ENCODE data around the gene CTSE. TPM values are rescaled to one million over a fixed set of nuclear protein-coding genes. Genes with fewer than 3 reads are reported as not detected.

CTSE gene
- total RNA-seq, 1 donor from 2014 or later: not detected

DNA sequence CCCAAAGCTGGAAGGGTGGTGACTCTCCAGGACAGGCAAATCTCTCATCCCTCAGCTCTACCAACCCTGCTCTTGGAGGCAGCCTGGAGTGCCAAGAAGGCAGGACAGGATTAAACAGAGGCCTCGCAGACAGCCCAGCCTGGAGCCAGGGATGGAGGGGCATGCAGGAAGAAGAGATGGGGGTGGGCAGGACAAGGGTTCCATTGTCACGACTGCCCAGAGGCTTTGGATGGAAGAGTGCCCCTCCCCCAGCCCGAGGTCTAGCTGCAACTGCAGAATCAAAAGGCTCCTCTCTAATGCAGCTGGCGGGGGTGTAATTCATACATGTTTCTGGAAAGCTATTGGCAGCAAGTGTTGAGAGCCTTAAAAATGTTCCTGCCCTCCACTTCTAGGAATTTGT is 29.3 kb downstream of the CTSE start:
- Mint-ChIP-seq H3K4me1 (peaks cover 3% of the 10 kb centered on the region), H3K9me3 (peaks cover 9% of the 10 kb centered on the region), H3K27me3 (peaks cover 6% of the 10 kb centered on the region), H3K4me3 (no peak overlapping the region), H3K27ac (no peak overlapping the region), H3K36me3 (ENCODE audit: low read depth) (no peaks in the 10 kb centered on the region)
- TF ChIP-seq, protein P1, sequence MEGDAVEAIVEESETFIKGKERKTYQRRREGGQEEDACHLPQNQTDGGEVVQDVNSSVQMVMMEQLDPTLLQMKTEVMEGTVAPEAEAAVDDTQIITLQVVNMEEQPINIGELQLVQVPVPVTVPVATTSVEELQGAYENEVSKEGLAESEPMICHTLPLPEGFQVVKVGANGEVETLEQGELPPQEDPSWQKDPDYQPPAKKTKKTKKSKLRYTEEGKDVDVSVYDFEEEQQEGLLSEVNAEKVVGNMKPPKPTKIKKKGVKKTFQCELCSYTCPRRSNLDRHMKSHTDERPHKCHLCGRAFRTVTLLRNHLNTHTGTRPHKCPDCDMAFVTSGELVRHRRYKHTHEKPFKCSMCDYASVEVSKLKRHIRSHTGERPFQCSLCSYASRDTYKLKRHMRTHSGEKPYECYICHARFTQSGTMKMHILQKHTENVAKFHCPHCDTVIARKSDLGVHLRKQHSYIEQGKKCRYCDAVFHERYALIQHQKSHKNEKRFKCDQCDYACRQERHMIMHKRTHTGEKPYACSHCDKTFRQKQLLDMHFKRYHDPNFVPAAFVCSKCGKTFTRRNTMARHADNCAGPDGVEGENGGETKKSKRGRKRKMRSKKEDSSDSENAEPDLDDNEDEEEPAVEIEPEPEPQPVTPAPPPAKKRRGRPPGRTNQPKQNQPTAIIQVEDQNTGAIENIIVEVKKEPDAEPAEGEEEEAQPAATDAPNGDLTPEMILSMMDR (IDR thresholded peaks at IDR 0.05): no peak
- ATAC-seq (ENCODE audit: low read depth) (no peak), DNase-seq (no peak)
- intact Hi-C loops (cut with micrococcal nuclease): no loop called here
- POLR2A ChIA-PET: no interaction called here
- CTCF ChIA-PET: interaction anchor here (1.2 to 1.3 kb wide), 2 partner anchors 10 to 17 kb away, joined by 4 to 5 read pairs; no protein-coding TSS in a partner anchor

DNA sequence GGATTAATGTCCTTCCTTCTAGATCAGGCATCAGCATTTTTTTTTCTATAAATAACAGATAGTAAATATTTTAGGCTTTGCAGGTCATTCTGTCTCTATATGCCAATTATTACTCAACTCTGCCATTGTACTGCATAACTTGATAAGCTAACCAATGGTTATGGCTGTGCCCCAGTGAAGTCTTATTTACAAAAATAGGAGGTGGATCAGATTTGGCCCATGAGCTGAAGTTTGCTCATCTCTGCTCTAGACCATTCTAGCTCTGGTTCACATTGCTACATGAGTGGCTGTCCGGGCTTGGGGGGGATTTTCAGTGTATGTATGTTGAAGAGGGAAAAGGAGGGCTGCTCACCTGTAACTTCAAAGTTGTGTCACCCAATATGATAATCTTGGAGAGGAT is 30.6 kb downstream of the CTSE start:
- CTCF ChIA-PET: interaction anchor here (1.1 to 1.2 kb wide), 2 partner anchors 9 to 16 kb away, joined by 4 to 5 read pairs; no protein-coding TSS in a partner anchor
- POLR2A ChIA-PET: no interaction called here

DNA sequence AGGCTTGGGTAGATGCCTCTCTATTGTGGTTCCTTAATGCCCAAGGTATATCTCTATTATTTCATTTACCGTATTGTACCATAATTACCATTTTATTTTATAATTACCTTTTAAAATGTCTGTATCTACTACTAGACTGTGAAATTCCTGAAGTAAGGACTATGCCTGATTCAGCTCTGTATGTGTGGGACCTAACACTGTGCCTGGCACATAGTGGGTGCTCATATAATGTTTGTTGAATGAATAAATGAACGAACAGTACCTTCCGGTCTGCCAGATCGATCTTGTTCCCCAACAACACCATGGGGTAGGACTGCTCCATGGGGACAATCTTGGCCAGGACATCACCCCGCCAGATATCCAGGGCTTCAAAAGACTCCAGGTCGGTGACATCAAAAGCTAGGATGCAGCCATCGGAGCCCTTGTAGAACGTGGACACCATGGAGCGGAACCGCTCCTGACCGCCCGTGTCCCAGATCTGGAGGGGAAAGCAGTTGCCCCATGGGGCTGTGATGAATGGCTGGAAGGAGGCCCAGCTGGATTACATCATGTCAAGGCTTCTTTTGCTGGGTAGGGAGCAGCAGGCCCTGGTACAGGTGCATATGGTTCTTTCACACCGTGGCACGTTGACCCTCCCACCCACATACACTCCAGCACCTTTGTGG is 31.3 kb downstream of the CTSE start:
- peaks cover 3% of the 10 kb centered on the region for H3K4me1 Mint-ChIP-seq
- no peak overlapping the region for H3K4me3 Mint-ChIP-seq
- CTCF ChIA-PET: interaction anchor here (1.1 to 1.2 kb wide), 2 partner anchors 15 to 114 kb away, joined by 5 read pairs; no protein-coding TSS in a partner anchor
- no peak for ATAC-seq (ENCODE audit: low read depth)
- TF ChIP-seq, protein P1 (IDR thresholded peaks at IDR 0.05): no peak
- intact Hi-C loops (cut with micrococcal nuclease): no loop called here
- no peaks in the 10 kb centered on the region for H3K36me3 Mint-ChIP-seq (ENCODE audit: low read depth)
- H3K27ac Mint-ChIP-seq: no peak overlapping the region
- H3K9me3 Mint-ChIP-seq: peaks cover 9% of the 10 kb centered on the region
- no peak for DNase-seq
- POLR2A ChIA-PET: no interaction called here
- peaks cover 6% of the 10 kb centered on the region for H3K27me3 Mint-ChIP-seq

More for the DNA sequence above, 30.6 kb downstream of the CTSE start:
- TF ChIP-seq, protein P1 (IDR thresholded peaks at IDR 0.05): no peak
- H3K9me3 Mint-ChIP-seq: peaks cover 9% of the 10 kb centered on the region
- peaks cover 3% of the 10 kb centered on the region for H3K4me1 Mint-ChIP-seq
- no peak for DNase-seq
- H3K27ac Mint-ChIP-seq: no peak overlapping the region
- intact Hi-C loops (cut with micrococcal nuclease): no loop called here
- no peaks in the 10 kb centered on the region for H3K36me3 Mint-ChIP-seq (ENCODE audit: low read depth)
- no peak for ATAC-seq (ENCODE audit: low read depth)
- no peak overlapping the region for H3K4me3 Mint-ChIP-seq
- H3K27me3 Mint-ChIP-seq: peaks cover 6% of the 10 kb centered on the region

DNA sequence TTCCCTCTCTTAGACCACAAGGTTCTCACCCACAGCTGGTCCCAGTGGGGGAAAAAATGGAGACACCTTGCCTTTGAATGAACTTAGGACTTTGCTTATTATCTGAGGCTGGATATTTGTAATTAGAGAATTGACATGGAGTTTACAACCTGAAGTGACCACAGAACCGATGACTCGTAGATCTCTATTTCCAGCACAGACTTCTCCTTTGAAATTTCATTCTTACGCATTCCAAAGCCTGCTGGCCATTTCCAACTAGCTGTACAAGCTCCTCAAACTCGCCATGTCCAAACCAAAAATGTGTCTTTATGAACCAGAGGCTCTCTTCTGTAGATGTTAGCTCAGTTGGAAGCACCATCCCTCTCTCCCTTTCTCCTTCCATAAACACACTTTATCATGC is 32.5 kb downstream of the CTSE start:
- no peak overlapping the region for H3K27ac Mint-ChIP-seq
- CTCF ChIA-PET: interaction anchor here (1.0 to 1.2 kb wide), 2 partner anchors 14 to 115 kb away, joined by 3 to 5 read pairs; no protein-coding TSS in a partner anchor

DNA sequence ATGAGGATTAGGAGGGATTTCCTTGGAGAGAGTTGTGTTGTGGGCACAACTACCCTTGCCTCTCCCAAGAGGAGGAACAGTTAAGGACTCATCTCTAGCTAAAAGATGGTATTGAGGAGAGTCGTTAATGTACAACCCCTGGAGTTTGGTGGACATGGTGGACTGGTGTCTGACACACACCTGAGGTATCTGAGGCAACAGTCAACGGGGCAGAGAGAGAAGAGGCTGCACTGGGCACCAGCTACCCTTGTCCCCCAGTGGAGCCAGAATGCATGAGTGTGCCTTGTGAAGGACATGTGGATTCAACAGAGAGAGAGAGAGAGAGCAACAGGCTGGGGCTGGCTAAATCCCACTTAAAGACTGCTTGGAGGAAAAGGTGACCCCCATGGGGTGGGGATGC is 33.5 kb downstream of the CTSE start:
- Mint-ChIP-seq H3K27ac (no peak overlapping the region), H3K9me3 (no peaks in the 10 kb centered on the region), H3K4me3 (no peak overlapping the region), H3K36me3 (ENCODE audit: low read depth) (no peaks in the 10 kb centered on the region), H3K27me3 (peaks cover 6% of the 10 kb centered on the region), H3K4me1 (no peaks in the 10 kb centered on the region)
- intact Hi-C loops (cut with micrococcal nuclease): no loop called here
- CTCF ChIA-PET: no interaction called here
- TF ChIP-seq, protein P1 (IDR thresholded peaks at IDR 0.05): no peak
- POLR2A ChIA-PET: no interaction called here
- ATAC-seq (ENCODE audit: low read depth) (no peak), DNase-seq (no peak)

More for the DNA sequence above, 32.5 kb downstream of the CTSE start:
- TF ChIP-seq, protein P1 (IDR thresholded peaks at IDR 0.05): no peak
- no peak for DNase-seq
- Mint-ChIP-seq H3K9me3 (no peaks in the 10 kb centered on the region), H3K27me3 (peaks cover 6% of the 10 kb centered on the region), H3K4me3 (no peak overlapping the region), H3K4me1 (no peaks in the 10 kb centered on the region), H3K36me3 (ENCODE audit: low read depth) (no peaks in the 10 kb centered on the region)
- POLR2A ChIA-PET: interaction anchor here (0.8 kb wide), 1 partner anchor 114 kb away, joined by 3 read pairs; no protein-coding TSS in a partner anchor
- intact Hi-C loops (cut with micrococcal nuclease): no loop called here
- ATAC-seq (ENCODE audit: low read depth): no peak
